K562 (cell line): ENCODE results near the gene SLC7A5. TPM values are rescaled to one million over a fixed set of nuclear protein-coding genes. Genes with fewer than 3 reads are reported as not detected.
A peak's percentile ranks its signal among the peaks of the same experiment; 100 is the strongest.

Experiments
- ATAC-seq: fragments of 200-7000 bp; cut with Tn5 transposase; 3 replicates; pipeline ENCODE4 v1.9.1; 2020; ENCODE audit warnings: moderate library complexity
- BruUV-seq: library from RNA; stranded (reverse); fragments of 400-500 nt; replicated peaks from 2 replicates; lab custom pipeline; 2021; lab: Mats Ljungman, UMichigan
- CTCF ChIA-PET: fragments of 300-600 bp; formaldehyde crosslinking; extraction: SDS; loops from one replicate; lab custom pipeline; 2021; ENCODE audit warnings: low intra/inter-chr PET ratio; lab: Yijun Ruan, JAX
- POLR2A ChIA-PET: fragments of 300-600, 350-650 bp; sonication (Branson Sonifier 250); formaldehyde crosslinking; extraction: SDS; loops from one replicate; lab custom pipeline; 2021; ENCODE audit warnings: antibody characterized with exemption, inconsistent platforms; lab: Yijun Ruan, JAX
- DNase-seq, 4 experiments: peaks; one replicate each; pipeline versions ENCODE4 v3.0.0 to v3.0.0-alpha.2; 2011 to 2018; ENCODE audit warnings: low spot score in 3 of 4, mixed read lengths in 3 of 4; ENCODE audit errors: extremely low read depth in 1 of 4
- FAIRE-seq: peaks from 2 replicates; lab custom pipeline; 2011; peaks lifted over from hg19 to GRCh38; lab: Jason Lieb, UNC
- H2AFZ ChIP-seq: 2 replicates; pipeline ENCODE4 v1.6.0; 2011; ENCODE audit warnings: low read depth, low read length, control low read depth, inconsistent platforms
- H3K27ac ChIP-seq: fragments of 200-600 bp; 3 replicates; pipeline ENCODE4 v1.8.0; 2011; ENCODE audit warnings: low read depth, mild to moderate bottlenecking, control low read depth, inconsistent platforms, low read length, moderate library complexity, mixed read lengths; ENCODE audit errors: extremely low read depth
- H3K27me3 ChIP-seq, 2 experiments: fragments of 300-600 bp in 1 of 2; 2 replicates in 1 of 2; 3 replicates in 1 of 2; pipeline versions ENCODE4 v1.6.0 to v1.8.0; 2011; ENCODE audit warnings: inconsistent platforms in 2 of 2, low read length in 2 of 2, mild to moderate bottlenecking in 1 of 2, mixed read lengths in 1 of 2, moderate library complexity in 1 of 2; ENCODE audit not compliant: control insufficient read depth in 2 of 2, insufficient read depth in 2 of 2
- H3K36me3 ChIP-seq: fragments of 300-600 bp; 3 replicates; pipeline ENCODE4 v1.8.0; 2011; ENCODE audit warnings: mild to moderate bottlenecking, low read length, inconsistent platforms; ENCODE audit not compliant: control insufficient read depth, insufficient read depth
- H3K4me1 ChIP-seq, 2 experiments: fragments of 200-600 bp in 1 of 2; replicated peaks in 1 of 2; 2 replicates in 1 of 2; 3 replicates in 1 of 2; pipeline versions ENCODE4 v1.5.1 to v1.8.0; 2011; ENCODE audit warnings: inconsistent platforms in 2 of 2, low read length in 2 of 2, mild to moderate bottlenecking in 1 of 2, mixed read lengths in 1 of 2, moderate library complexity in 1 of 2; ENCODE audit not compliant: control insufficient read depth in 2 of 2, insufficient read depth in 2 of 2
- H3K4me2 ChIP-seq: 2 replicates; pipeline ENCODE4 v1.6.1; 2011; ENCODE audit warnings: low read length, control low read depth, inconsistent platforms, mixed read lengths; ENCODE audit not compliant: insufficient read depth
- H3K4me3 ChIP-seq: fragments of 200-600 bp; sonication (generic), shearing (Covaris generic); 2 replicates; pipeline ENCODE4 v1.5.1; 2016; ENCODE audit warnings: control low read depth, inconsistent platforms
- H3K79me2 ChIP-seq: fragments of 200-600 bp; 3 replicates; pipeline ENCODE4 v1.8.0; 2011; ENCODE audit warnings: low read length, inconsistent platforms; ENCODE audit not compliant: control insufficient read depth, insufficient read depth
- H3K9ac ChIP-seq, 2 experiments: 2 replicates each; pipeline versions ENCODE4 v1.6.0 to v1.6.1; 2011; ENCODE audit warnings: low read depth in 2 of 2, low read length in 2 of 2, control low read depth in 1 of 2, inconsistent platforms in 1 of 2, mild to moderate bottlenecking in 1 of 2, mixed read lengths in 1 of 2; ENCODE audit not compliant: insufficient read depth in 1 of 2
- H3K9me1 ChIP-seq: one replicate; pipeline ENCODE4 v1.6.0; 2011; ENCODE audit warnings: inconsistent platforms, mild to moderate bottlenecking, low read length, moderate library complexity; ENCODE audit not compliant: control insufficient read depth, insufficient read depth
- H3K9me3 ChIP-seq: replicated peaks from 2 replicates; pipeline ENCODE4 v1.5.1; 2011; ENCODE audit warnings: low read depth, low read length, inconsistent platforms; ENCODE audit not compliant: control insufficient read depth, insufficient read depth
- H4K20me1 ChIP-seq: replicated peaks from 2 replicates; pipeline ENCODE4 v1.6.1; 2011; ENCODE audit warnings: low read length, inconsistent platforms, mixed read lengths; ENCODE audit not compliant: control insufficient read depth, insufficient read depth
- ERF ChIP-seq: fragments of 450-650 bp; formaldehyde crosslinking; IDR thresholded peaks from 2 replicates; pipeline ENCODE4 v1.4.0; 2020; ENCODE audit warnings: mild to moderate bottlenecking, mixed read lengths
- ESRRA ChIP-seq: fragments of 450-650 bp; IDR thresholded peaks from 2 replicates; pipeline ENCODE4 v1.6.1; 2014; ENCODE audit warnings: low read depth, mild to moderate bottlenecking, moderate library complexity, borderline replicate concordance
- EZH2 ChIP-seq: IDR thresholded peaks from 2 replicates; pipeline ENCODE4 v1.6.1; 2012; ENCODE audit warnings: low read depth, mild to moderate bottlenecking, inconsistent platforms, low read length, borderline replicate concordance
- FOXK1 ChIP-seq: sonication (generic); formaldehyde crosslinking; IDR thresholded peaks from 2 replicates; pipeline ENCODE4 v1.8.0; 2022; ENCODE audit warnings: missing genetic modification reagents, mild to moderate bottlenecking, borderline replicate concordance
- GATA2 ChIP-seq: sonication (generic); formaldehyde crosslinking; IDR thresholded peaks from 2 replicates; pipeline ENCODE4 v1.4.0; 2020; ENCODE audit warnings: mild to moderate bottlenecking, missing genetic modification reagents
- NCOA4 ChIP-seq: fragments of 450-650 bp; IDR thresholded peaks from 2 replicates; pipeline ENCODE4 v1.6.1; 2018; ENCODE audit warnings: mild to moderate bottlenecking; ENCODE audit not compliant: partially characterized antibody
- NELFE ChIP-seq: IDR thresholded peaks from 2 replicates; pipeline ENCODE4 v1.6.1; 2011; ENCODE audit warnings: mild to moderate bottlenecking; ENCODE audit not compliant: insufficient read depth, insufficient read length
- PHTF2 ChIP-seq: fragments of 250-450 bp; sonication (Bioruptor Pico); IDR thresholded peaks from 2 replicates; pipeline ENCODE4 v1.5.0; 2021; ENCODE audit warnings: mild to moderate bottlenecking
- POLR2AphosphoS5 ChIP-seq: IDR thresholded peaks from 2 replicates; pipeline ENCODE4 v1.6.1; 2011; ENCODE audit warnings: mild to moderate bottlenecking, low read depth, low read length, moderate library complexity; ENCODE audit not compliant: control insufficient read depth, insufficient read depth
- POLR2G ChIP-seq: fragments of 200-400 bp; formaldehyde crosslinking; IDR thresholded peaks from 2 replicates; pipeline ENCODE4 v1.6.1; 2017; ENCODE audit warnings: low read depth, mild to moderate bottlenecking, antibody characterized with exemption, low read length, moderate library complexity
- POU5F1 ChIP-seq: fragments of 150-350 bp; IDR thresholded peaks from 2 replicates; pipeline ENCODE4 v1.6.1; 2014; ENCODE audit warnings: borderline replicate concordance, low read length, low read depth, mild to moderate bottlenecking; ENCODE audit not compliant: partially characterized antibody
- RBM14 ChIP-seq: fragments of 200-400 bp; formaldehyde crosslinking; IDR thresholded peaks from 2 replicates; pipeline ENCODE4 v1.6.1; 2018; ENCODE audit warnings: low read depth, mild to moderate bottlenecking, low read length, moderate library complexity, borderline replicate concordance; ENCODE audit not compliant: insufficient read depth
- RBM22 ChIP-seq: fragments of 200-400 bp; formaldehyde crosslinking; IDR thresholded peaks from 2 replicates; pipeline ENCODE4 v1.6.1; 2018; ENCODE audit warnings: low read length, low read depth; ENCODE audit not compliant: poor library complexity, severe bottlenecking
- SMARCC2 ChIP-seq: fragments of 450-650 bp; IDR thresholded peaks from 2 replicates; pipeline ENCODE4 v1.6.1; 2017; ENCODE audit warnings: antibody characterized with exemption, moderate library complexity, mild to moderate bottlenecking, low read depth
- TAF1 ChIP-seq: IDR thresholded peaks from 2 replicates; pipeline ENCODE4 v1.6.1; 2011; ENCODE audit warnings: mild to moderate bottlenecking, low read length, moderate library complexity; ENCODE audit not compliant: insufficient read depth, control insufficient read depth, severe bottlenecking; ENCODE audit errors: extremely low read depth
- TEAD2 ChIP-seq: fragments of 450-650 bp; IDR thresholded peaks from 2 replicates; pipeline ENCODE4 v1.6.1; 2016; ENCODE audit warnings: missing genetic modification characterization, control low read depth, missing compliant biosample characterization
- ZNF121 ChIP-seq: sonication (generic); formaldehyde crosslinking; conservative IDR thresholded peaks from 2 replicates; pipeline ENCODE4 v1.8.0; 2022; ENCODE audit warnings: missing genetic modification reagents
- ZNF133 ChIP-seq: fragments of 250-450 bp; sonication (Bioruptor Pico); IDR thresholded peaks from 2 replicates; pipeline ENCODE4 v1.4.0; 2020; ENCODE audit warnings: mild to moderate bottlenecking
- ZNF24 ChIP-seq: fragments of 450-650 bp; IDR thresholded peaks from 2 replicates; pipeline ENCODE4 v1.6.1; 2016
- ZNF311 ChIP-seq: fragments of 250-450 bp; sonication (Bioruptor Pico); IDR thresholded peaks from 2 replicates; pipeline ENCODE4 v1.4.0; 2020; ENCODE audit warnings: mild to moderate bottlenecking, moderate library complexity
- ZNF76 ChIP-seq: fragments of 250-450 bp; sonication (Bioruptor Pico); IDR thresholded peaks from 2 replicates; pipeline ENCODE4 v1.4.0; 2020; ENCODE audit warnings: mild to moderate bottlenecking, moderate library complexity, borderline replicate concordance
- WGBS: fragments of 100-300 bp; shearing (Covaris generic); methylation state at CpG from one replicate; pipeline ENCODE4 v1.1.6; 2016; ENCODE audit warnings: low coverage, mixed read lengths; ENCODE audit not compliant: insufficient coverage; ENCODE audit errors: missing lambda C conversion rate; 5-methylcytosine and 5-hydroxymethylcytosine counted together
- in situ Hi-C: fragments of 300-500 bp; cut with MboI; formaldehyde crosslinking; loops from 4 replicates; pipeline ENCODE4 v1.15.0; 2018; ENCODE audit warnings: inconsistent platforms, mixed read lengths
- intact Hi-C: fragments of 100-400 bp; cut with micrococcal nuclease; formaldehyde crosslinking; loops from 2 replicates; pipeline ENCODE4 v1.14.2; 2022
- polyA plus RNA-seq, 8 experiments: library from polyadenylated mRNA; depleted of rRNA in 4 of 8; stranded (reverse) in 5 of 8; unstranded in 3 of 8; fragments of >200 nt; fragmentation: Nextera tagmentation in 2 of 8; fragmentation: Illumina TruSeq in 1 of 8; extraction: Ambion mirVana in 2 of 8; extraction: Trizol in 1 of 8; gene quantifications; 2 replicates each; pipeline versions ENCODE4 v1.2.1 to v1.2.3, GENCODE V29; 2011 to 2014; ENCODE audit warnings: inconsistent platforms in 1 of 8, missing spikeins in 1 of 8
- total RNA-seq, 7 experiments: library from RNA; depleted of rRNA in 6 of 7; stranded (reverse); fragments of >200 nt in 6 of 7; fragmentation: Illumina TruSeq in 2 of 7; extraction: Trizol in 2 of 7; gene quantifications; 2 replicates each; pipeline versions ENCODE4 v1.2.1 to v1.2.3, GENCODE V29; 2011 to 2021; ENCODE audit warnings: low replicate concordance in 1 of 7
- TF ChIP-seq, protein P1 (sequence below): fragments of 450-650 bp; conservative IDR thresholded peaks from 2 replicates; pipeline ENCODE4 v1.6.1; 2016; ENCODE audit warnings: missing genetic modification characterization, low read depth, mild to moderate bottlenecking, control low read depth, missing compliant biosample characterization

SLC7A5 gene
- total and polyA plus RNA-seq, 9 of the 15 experiments (the other 6 are each of a cell fraction or from before 2014, with no cell fraction given) = 1.9 to 220 (median 18.6) TPM

DNA sequence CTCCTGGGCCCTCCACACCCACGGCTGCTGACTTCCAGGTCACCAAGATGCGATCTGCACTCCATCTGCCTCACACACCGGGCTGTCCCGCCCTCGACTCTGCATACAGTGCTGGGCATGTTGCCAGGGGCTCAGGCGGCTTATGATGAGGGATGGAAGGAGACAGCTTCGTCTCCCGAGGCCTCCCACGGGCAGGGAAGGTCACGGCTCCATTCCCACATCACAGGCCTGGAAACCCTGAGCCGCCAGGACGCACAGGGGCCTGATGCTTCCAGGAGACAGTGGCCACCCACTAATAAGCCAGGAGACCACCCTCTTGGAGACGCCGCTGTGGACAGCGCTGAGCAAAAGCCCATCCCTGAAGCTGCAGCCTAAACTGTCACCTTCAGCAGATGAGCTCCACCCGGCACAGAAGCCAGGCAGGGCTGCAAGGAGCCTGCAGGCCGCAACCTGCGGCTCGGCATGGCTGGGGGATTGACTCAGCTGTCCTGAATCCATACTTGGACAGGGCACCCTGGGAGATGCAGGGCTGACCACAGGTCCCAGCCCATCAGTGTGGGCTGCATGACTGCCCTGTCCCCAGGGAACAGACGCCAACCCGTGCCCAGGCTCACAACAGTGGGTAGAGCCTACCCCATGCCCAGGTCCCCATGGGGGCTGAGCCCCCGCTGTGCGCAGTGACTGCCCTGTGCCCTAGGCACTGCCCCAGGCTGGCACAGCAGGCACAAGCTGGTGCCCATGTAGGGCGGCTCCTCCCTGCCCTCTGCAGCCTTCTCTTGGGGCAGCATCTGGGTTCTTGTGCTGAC, 34.4 kb downstream of the SLC7A5 start:
- no peak for FAIRE-seq
- Histone ChIP-seq H3K4me3 (no peak overlapping the region), H4K20me1 (peaks cover 21% of the 10 kb centered on the region), H3K9me1 (peaks cover 3% of the 10 kb centered on the region), H3K9ac (peak overlapping the region in 1 of 2 experiments; percentile 28; a peak in 1 of 4 replicates), H2AFZ (no peak overlapping the region), H3K36me3 (peaks cover 95% of the 10 kb centered on the region; the same call in 2 of the 3 replicates), H3K4me1 (peaks cover 0 to 49% of the 10 kb centered on the region in 2 experiments; a peak in 2 of 5 replicates), H3K27ac (no peak overlapping the region), H3K79me2 (no peaks in the 10 kb centered on the region), H3K4me2 (no peak overlapping the region), H3K9me3 (no peaks in the 10 kb centered on the region), H3K27me3 (no peaks in the 10 kb centered on the region)
- ATAC-seq = no peak
- BruUV-seq = no TSS peak
- CTCF ChIA-PET = no interaction called here
- in situ Hi-C loops (no loop called here), intact Hi-C loops (no loop called here)
- POLR2A ChIA-PET = interaction anchor here (0.9 to 2.2 kb wide), 3 partner anchors 11 to 18 kb away, joined by 3 to 9 read pairs (median 3); no protein-coding TSS in a partner anchor
- WGBS = 65% methylated on average over 21 of the region's 24 CpGs
- peak in 2 of 4 experiments; percentile 39 to 42 for DNase-seq
- TF ChIP-seq, protein P1, sequence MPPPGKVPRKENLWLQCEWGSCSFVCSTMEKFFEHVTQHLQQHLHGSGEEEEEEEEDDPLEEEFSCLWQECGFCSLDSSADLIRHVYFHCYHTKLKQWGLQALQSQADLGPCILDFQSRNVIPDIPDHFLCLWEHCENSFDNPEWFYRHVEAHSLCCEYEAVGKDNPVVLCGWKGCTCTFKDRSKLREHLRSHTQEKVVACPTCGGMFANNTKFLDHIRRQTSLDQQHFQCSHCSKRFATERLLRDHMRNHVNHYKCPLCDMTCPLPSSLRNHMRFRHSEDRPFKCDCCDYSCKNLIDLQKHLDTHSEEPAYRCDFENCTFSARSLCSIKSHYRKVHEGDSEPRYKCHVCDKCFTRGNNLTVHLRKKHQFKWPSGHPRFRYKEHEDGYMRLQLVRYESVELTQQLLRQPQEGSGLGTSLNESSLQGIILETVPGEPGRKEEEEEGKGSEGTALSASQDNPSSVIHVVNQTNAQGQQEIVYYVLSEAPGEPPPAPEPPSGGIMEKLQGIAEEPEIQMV (tag) = no peak
- no peak for TF ChIP-seq ERF
- no peak for TF ChIP-seq NCOA4
- 0 out of 2 replicates have a peak, but pooled peaks have one; percentile 16 for TF ChIP-seq POLR2AphosphoS5
- no peak for TF ChIP-seq GATA2 (CRISPR knock-in tag)
- no peak for TF ChIP-seq ZNF24
- TF ChIP-seq ESRRA = no peak
- no peak for TF ChIP-seq TEAD2 (tag)
- TF ChIP-seq POLR2G = peak; percentile 83
- no peak for TF ChIP-seq ZNF311 (CRISPR knock-in tag)
- no peak for TF ChIP-seq RBM14
- TF ChIP-seq NELFE = no peak
- no peak for TF ChIP-seq SMARCC2
- TF ChIP-seq EZH2 = no peak
- no peak for TF ChIP-seq ZNF133
- TF ChIP-seq ZNF76 (CRISPR knock-in tag) = no peak
- no peak for TF ChIP-seq TAF1
- TF ChIP-seq FOXK1 = no peak
- TF ChIP-seq POU5F1 = no peak
- TF ChIP-seq RBM22 = peak; percentile 96
- TF ChIP-seq ZNF121 = no peak
- no peak for TF ChIP-seq PHTF2 (CRISPR knock-in tag)
